ENCODE data around the gene METAP1D.
"Not testable (repeated sequence)": the region's sequence is repeated elsewhere in the genome, so short reads cannot be mapped to it uniquely, and the experiment has no call there.

The METAP1D gene

DNA sequence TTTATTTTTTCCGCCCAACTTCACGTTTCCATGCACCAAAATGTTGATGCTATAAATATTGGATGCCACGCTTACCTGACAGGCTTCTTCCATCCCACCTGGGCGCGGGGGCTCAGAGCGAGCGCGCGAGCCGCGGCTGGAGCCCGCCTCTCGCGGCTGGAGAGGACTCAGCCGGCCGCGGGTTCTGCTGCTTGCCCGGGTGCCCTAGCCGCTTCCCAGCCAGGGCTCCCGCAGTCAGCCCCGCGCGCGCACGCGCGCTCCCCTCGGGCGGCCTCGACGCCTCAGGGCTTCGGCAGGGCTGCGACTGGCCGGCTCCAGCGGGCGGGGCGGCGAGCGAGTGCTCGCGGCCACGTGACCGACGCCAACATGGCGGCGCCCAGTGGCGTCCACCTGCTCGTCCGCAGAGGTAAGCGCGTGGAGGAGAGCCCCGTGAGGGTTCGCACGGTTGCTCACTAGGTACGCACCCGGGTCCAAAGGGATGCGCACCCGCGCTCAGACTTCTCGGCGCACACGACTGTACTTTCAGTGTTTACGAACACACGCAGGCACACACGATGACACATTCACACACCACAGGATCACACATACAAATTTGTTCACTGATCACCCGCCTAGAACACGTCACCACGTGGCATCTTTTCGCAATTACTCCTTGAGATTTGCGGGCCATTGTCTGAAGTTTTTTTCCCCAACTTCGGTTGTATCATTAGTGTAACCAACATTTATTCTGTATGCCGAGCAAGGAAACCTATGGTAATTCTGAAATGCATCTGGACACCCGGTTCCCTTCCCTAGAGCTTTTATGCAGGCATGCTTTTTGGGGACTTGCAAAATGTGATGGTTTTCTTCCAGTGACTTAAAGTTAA is at the start of gene METAP1D:
TSS of gene METAP1D (plus strand) at position 350 of the 866 bp plus-strand sequence. CDS start at position 367, 17 bp downstream.
- peak; percentile 89 for DNase-seq

DNA sequence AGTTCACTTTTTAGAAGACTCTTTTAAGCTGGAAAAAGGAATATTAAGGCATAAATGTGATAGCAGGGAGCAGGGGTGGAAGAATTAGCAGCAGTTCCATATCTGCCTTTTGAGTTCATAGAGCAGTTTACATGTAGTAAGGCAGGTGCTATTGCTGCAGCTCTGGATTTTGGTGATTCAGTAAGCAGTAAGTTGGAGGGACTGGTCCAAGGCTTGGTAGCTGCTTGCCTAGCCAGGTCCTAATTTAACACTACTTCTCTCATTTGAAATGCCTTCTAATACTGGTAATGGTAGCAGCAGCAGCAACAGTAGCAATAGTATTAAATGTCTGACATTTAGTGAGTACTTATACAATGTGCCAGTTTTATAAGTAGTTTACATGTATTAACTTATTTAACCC is 47.5 kb upstream of the METAP1D start:
- no peak for DNase-seq

DNA sequence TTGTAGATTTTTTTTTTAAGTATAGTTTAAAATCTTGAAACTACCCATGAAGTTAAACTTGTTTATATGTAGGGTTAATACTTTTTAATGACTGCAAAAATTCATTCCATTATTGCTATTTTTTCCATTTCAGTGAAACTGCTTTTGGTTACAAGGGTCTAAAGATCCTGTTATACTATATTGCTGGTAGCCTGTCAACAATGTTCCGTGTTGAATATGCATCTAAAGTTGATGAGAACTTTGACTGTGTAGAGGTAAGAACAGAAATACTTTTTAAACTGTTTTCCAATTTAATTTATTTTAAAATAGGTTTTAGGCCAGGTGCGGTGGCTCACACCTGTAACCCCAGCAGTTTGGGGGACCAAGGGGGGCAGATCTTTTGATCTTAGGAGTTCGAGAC is 47.0 kb upstream of the METAP1D start:
- no peak for DNase-seq

DNA sequence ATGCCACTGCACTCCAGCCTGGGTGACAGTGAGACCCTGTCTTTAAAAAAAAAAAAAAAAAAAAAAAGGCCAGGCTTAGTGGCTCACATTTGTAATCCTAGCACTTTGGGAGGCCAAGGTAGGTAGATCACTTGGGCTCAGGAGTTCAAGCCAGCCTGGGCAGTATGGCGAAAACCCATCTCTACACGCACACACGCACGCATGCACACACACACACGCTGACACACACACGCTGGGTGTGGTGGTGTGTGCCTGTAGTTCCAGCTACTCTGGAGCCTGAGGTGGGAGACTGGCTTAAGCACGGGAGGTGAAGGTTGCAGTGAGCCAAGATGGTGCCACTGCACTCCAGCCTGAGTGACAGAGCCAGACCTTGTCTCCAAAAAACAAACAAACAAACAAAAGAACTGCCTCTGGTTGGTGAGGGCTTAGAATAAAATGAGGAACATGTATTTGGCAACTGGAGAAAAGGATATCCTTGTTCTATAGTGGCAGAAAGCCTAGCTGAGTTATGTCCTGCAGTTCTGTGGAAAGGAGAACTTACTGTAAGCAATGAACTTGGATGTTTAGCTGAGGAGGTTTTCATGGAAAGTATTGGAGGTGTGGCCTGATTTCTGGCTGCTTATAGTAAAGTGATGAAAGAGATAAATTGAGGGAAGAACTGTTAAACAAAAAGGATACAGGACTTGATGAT is 43.5 kb upstream of the METAP1D start:
- no peak for DNase-seq

DNA sequence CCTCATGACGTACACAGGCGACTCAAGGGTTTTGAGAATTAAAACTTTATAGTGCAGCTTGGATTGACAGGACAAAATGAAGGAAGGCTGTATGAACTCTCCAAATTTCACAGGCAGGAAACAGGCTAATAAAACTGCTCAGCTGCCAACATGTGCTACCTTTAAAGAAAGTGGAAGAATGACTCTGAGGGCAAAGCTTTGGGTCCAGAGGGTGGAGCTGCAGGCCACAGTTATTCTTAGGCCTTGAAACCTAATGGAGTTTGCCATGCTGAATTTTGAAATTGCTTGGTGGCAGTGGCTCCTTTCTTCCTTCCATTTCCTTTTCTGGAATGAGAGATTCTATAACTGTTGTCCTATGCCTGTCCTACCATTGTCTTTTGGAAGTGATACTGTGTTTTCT is 42.7 kb upstream of the METAP1D start:
- no peak for DNase-seq

DNA sequence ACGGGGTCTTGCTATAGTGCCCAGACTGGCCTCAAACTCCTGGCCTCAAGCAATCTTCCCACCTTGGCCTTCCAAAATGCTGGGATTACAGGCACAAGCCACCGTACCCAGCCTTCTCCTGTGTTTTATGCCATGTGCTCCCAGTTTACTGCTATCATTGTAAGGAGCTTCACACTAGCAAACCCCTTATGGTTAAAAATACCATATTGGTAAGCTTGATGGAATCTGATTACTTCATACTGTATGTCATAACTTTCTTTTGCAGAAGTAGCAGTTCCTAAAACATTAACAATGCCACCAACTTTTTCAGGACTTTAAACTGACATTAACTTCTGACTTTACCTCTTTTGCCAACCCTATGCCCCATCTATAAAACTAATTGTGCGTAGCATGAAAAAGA is 41.3 kb upstream of the METAP1D start:
- no peak for DNase-seq

DNA sequence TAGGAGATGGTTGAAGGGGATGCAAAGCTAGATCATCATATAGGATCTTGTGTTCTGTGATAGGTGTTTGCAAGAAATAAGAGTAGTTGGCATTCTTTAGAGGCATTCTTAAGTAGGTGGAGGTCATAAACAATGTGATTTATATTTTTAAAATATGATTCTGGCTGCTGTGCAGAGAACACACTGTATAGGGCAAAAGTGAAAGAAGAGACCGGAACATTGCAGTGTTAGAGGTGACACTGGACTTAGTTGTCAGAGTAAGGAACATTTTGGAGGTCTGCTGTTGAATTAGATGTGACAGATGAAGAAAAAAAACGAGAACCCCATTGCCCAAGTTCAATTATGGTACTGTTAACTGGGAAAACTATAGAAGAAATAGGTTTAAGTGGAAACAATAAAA is 39.8 kb upstream of the METAP1D start:
- DNase-seq: no peak

DNA sequence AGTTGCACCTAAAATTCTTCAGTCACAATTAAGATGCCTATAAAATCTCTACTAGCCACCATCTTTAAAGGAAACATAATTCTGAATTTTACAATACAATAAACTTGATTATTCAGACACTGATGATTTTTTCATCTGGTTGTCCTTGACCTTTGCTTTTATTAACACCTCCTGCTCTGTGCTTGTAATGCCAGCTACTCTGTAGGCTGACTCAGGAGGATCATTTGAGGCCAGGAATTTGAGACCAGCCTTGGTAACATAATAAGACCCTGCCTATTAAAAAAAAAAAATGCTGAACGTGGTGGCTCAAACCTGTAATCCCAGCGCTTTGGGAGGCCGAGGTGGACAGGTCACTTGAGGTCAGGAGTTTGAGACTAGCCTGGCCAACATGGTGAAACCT is 39.2 kb upstream of the METAP1D start:
- no peak for DNase-seq

DNA sequence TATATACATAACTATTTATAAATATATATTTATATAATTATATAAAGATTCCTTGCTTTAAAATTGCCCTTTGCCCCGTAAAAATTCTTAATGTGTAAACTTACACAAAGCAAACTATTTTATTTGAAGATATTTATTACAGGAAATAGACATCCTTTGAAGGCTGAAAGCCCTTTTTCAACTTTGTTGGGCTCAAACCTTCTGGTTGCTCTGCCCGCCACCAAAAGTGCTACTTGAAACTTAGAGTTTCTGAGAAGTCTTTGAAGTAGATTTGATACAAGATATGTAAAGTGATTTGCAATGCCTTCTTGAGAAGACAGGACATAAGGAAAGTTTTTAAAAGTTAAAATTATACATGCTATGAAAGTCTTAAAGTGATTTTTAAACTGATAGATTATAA is 36.6 kb upstream of the METAP1D start:
- DNase-seq: no peak

DNA sequence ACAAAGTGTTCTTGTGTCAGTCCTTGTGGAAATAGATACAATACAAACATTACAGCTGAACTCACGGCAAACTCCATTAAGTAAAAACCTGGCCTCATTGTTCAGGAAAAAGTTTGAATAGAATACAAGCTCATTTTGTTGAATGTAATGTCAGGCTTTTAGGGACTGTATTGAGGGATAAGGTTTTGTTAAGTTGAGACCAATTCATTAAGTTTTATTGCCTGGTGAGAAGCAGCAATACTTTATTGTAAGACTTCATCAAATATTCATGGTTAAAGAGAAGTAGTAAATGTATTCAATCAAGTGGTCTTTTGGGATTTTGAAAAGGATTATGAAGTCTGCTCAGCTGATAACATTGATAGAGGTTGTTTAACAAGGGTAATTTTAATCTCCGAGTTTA is 35.4 kb upstream of the METAP1D start:
- DNase-seq: no peak

DNA sequence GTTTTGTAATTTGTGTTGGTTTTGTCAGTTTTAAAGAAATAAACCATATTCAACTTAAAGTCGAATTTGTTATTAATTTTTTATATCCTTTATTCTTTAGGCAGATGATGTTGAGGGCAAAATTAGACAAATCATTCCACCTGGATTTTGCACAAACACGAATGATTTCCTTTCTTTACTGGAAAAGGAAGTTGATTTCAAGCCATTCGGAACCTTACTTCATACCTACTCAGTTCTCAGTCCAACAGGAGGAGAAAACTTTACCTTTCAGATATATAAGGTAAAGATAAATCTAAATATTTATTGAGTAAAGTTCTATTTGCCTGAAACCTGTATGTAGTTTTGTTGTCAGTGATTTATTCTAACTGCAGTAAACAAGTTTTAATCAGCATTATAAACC is 34.5 kb upstream of the METAP1D start:
- DNase-seq: no peak

DNA sequence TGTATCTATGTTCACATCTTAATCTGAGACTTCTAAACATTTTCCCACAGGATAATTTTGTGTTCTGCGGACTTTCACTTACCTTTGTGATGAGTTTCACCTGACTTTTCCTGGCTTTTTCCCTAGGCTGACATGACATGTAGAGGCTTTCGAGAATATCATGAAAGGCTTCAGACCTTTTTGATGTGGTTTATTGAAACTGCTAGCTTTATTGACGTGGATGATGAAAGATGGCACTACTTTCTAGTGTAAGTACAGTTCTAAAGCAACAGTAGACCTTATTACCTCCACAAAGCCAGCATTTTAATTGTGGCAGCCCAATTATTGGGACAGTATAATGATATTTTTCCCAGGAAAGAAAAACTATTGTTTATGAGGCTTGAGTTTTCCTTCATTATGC is 34.1 kb upstream of the METAP1D start:
- DNase-seq: no peak

DNA sequence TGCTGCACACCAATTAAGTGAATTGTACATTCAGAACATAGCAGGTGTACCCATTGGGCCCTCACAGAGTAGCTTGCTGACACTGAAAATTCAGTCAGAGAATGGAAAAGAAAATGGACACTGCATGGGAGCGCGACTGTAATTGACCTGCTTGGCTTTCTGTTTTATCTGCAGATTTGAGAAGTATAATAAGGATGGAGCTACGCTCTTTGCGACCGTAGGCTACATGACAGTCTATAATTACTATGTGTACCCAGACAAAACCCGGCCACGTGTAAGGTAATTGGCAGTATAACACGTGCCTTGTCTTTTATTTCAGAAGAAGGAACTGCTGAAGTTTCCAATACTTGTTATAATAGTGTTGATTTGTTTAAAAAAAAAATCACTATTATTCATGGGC is 33.5 kb upstream of the METAP1D start:
- DNase-seq: no peak

DNA sequence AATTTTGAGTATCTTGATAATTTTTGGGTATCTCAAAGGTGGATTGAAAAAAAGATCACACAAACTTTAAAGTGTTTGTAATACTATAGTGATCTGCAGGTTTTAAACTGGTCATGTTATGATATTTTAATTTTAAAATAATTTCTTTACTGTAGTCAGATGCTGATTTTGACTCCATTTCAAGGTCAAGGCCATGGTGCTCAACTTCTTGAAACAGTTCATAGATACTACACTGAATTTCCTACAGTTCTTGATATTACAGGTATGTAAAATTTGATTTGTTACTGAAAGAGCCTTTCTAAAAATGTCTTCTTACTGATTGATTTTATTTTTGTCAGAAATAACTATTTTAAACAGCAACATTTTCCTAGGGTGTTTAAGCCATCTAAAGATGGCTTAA is 33.1 kb upstream of the METAP1D start:
- no peak for DNase-seq

DNA sequence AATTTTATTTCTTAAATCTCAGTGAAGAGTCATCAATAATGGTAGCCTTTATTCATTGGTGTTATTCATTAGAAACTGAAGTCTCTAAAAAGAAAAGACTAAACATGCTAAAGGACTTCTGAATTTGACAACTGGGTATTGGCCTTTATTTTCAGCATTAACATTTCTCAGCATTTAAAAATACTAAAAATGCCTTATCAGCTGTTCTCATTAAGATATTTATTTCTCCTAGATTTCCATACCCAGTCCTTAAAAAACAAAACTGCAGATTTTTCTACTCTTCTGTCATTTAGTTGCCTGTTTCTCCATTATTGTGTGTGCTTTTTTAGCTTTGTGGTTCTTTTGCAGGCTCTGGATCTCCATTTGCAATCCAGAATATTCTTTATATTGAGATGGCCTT is 31.2 kb upstream of the METAP1D start:
- no peak for DNase-seq

DNA sequence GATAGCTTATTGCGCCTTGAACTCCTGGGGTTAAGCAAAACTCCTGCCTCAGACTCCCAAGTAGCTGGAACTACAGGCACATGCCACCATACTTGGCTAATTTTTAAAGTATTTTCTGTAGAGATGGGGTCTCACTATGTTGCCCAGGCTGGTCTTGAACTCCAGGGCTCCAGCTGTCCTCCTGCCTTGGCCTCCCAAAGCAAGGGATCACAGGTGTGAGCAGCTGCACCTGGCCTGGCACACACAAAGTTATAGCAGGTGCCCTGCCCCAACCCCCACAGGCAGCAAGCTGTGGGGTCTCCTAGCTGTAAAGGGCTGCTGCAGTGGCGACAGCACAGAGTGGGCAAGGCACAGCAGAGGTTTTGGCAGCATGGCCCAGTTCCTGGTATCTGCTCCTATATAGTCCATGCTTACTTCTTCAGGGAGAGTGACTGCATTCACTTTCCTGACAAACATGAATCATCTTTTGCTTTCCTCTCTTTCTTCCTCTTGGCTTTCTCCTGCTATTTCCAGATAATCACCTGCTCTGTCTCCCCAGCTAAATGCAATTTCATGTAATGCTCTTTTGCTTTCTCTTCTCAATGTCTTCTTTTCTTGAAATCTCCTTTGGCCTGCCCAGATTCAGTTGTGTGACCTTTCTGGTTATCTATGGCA is 27.3 kb upstream of the METAP1D start:
- DNase-seq: no peak

DNA sequence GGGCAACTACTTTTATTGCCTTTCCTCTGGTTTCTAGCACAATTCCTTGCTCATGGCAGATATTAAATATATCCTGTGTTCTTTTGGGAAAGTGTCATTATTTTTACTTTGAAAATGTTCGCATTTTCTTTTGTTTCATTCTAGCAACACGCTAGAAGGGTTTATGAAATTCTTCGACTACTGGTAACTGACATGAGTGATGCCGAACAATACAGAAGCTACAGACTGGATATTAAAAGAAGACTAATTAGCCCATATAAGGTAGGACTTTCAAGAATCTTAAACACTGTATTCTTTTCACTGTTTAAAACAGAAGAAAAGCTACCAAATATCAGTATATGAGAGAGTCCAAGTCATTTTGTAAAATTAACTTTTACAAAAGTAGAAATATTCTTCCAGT is 20.6 kb upstream of the METAP1D start:
- no peak for DNase-seq

DNA sequence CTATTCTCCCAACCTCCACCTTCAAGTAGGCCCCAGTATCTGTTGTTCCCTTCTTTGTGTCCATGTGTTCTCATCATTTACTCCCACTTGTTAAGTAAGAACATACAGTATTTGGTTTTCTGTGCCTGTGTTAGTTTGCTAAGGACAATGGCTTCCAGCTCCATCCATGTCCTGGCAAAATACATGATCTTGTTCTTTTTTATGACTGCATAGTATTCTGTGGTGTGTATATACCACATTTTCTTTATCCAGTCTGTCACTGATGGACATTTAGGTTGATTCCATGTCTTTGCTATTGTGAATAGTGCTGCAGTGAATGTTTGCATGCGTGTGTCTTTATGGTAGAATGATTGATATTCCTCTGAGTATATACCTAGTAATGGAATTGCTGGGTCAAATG is 15.8 kb upstream of the METAP1D start:
- not testable (repeated sequence) for DNase-seq

DNA sequence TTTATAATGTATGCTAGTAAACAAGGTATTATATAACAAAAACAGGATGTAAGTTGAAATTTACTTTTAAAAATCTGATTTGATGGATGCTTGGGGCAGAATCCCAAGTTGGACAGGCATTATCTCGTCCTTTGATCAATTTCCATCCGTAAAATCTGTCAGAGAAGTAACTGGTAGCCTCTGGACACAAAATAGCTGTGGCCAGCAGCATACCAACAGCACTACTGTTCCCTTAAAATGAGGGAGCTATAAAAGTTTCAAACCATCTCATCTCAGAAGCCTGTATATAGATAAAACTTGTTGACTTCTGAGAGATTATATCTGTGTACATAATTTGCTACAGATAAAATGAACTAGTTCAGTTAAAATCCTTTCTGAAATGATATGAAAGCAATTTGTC is 14.7 kb upstream of the METAP1D start:
- DNase-seq: no peak

DNA sequence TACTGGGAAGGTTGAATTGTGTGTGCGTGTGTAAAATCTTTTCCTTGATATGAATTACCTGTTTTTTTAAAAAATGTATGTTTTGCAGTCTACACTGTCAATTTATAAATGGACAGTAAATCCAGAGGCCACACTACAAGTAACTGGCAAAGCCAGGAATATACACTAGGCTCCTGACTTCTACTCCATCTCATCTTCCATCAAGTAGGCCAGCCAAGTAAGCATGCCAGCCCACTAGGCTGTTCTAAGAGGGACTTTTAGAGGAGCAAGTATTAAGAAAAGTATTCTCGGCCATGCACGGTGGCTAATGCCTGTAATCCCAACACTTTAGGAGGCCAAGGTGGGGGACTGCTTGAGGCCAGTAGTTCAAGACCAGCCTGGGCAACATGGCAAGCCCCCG is 13.0 kb upstream of the METAP1D start:
- DNase-seq: no peak

DNA sequence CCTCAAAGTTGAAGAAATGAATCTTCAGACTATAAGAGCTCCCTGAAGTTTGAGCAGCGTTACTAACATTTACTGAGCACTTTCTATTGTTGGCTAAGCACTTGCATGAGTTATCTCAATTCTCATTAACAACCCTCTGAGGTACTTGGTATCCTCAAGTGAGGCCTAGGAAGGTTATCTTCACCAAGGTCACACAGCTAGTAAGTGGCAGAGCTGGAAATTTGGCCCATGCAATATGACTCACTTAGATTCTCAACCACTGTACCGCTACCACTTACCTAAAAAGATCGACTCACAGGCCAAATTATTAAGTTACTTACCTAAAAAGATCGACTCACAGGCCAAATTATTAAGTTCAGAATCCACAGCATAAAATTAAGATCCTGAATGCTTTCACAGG is 8.7 kb upstream of the METAP1D start:
- no peak for DNase-seq

DNA sequence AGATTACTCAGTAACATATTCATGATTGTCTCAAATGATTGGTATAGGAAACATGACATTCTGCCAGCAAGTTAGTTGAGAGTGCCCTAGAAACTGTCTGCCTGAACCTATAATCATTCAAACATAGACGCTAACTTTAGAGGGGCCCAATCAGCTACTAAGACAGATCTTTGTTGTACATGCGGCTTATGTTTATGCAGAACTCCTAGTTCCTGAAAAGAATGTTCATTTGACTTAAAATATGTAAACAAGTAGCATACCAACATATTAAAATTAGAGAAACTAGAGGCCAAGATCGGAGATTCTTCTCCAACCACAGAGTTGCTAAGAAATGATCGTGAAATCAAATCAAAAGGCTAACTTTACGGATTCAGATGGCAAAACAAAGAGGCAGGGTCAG is 4.2 kb upstream of the METAP1D start:
- no peak for DNase-seq

DNA sequence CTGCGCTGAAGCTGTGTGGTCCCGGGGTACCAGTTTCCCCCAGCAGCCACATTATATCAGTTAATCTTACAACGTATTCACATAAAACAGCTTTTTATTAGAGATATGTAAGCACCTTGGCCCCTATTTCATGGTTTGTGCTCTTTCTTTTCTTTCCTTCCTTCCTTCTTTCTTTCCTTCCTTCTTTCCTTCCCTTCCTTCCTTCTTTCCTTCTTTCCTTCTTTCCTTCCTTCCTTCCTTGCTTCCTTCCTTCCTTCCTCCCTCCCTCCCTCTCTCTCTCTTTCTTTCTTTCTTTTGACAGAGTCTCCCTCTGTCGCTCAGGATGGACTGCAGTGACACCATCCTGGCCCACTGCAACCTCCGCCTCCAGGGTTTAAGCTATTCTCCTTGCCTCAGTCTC is 3.7 kb upstream of the METAP1D start:
- DNase-seq: no peak

DNA sequence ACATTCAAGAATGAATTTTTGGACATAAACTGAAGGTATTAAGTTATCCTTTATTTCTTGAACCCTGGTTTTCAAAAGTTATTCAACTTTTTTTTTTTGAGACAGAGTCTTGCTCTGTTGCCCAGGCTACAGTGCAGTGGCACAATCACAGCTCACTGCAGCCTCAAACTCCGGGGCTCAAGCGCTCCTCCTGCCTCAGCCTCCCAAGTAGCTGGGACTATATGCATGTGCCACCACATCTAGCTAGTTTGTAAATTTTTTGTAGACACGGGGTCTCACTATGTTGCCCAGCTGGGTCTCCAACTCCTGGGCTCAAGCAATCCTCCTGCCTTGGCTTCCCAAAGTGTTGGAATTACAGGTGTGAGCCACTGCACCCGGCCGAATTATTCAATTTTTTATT is 2.7 kb upstream of the METAP1D start:
- not testable (repeated sequence) for DNase-seq

Measured in stimulated activated CD4-positive, alpha-beta T cell treated with anti-CD3 and anti-CD28 coated beads, Interleukin-4, amount 100 ng/mL, for 1 hour (primary cell).